GM12891 (cell line): ENCODE results near the gene HMG20B.

ENCODE experiments used
- PAX5 ChIP-seq: IDR thresholded peaks from 2 replicates; pipeline ENCODE4 v1.6.1; 2011; ENCODE audit warnings: low read length, moderate library complexity, mild to moderate bottlenecking; ENCODE audit not compliant: insufficient read depth, severe bottlenecking
- POLR2A ChIP-seq: IDR thresholded peaks from 2 replicates; pipeline ENCODE4 v1.6.1; 2011; ENCODE audit warnings: low read depth, low read length, control low read depth
- POLR2AphosphoS5 ChIP-seq: IDR thresholded peaks from 2 replicates; pipeline ENCODE4 v1.6.1; 2011; ENCODE audit warnings: low read depth, low read length, control low read depth
- POU2F2 ChIP-seq: IDR thresholded peaks from 2 replicates; pipeline ENCODE4 v1.6.1; 2011; ENCODE audit warnings: low read depth, mild to moderate bottlenecking, control low read depth, low read length, moderate library complexity
- SPI1 ChIP-seq: IDR thresholded peaks from 2 replicates; pipeline ENCODE4 v1.6.1; 2011; ENCODE audit warnings: low read depth, low read length, control low read depth
- TAF1 ChIP-seq: IDR thresholded peaks from 2 replicates; pipeline ENCODE4 v1.6.1; 2011; ENCODE audit warnings: low read depth, low read length, control low read depth

DNA sequence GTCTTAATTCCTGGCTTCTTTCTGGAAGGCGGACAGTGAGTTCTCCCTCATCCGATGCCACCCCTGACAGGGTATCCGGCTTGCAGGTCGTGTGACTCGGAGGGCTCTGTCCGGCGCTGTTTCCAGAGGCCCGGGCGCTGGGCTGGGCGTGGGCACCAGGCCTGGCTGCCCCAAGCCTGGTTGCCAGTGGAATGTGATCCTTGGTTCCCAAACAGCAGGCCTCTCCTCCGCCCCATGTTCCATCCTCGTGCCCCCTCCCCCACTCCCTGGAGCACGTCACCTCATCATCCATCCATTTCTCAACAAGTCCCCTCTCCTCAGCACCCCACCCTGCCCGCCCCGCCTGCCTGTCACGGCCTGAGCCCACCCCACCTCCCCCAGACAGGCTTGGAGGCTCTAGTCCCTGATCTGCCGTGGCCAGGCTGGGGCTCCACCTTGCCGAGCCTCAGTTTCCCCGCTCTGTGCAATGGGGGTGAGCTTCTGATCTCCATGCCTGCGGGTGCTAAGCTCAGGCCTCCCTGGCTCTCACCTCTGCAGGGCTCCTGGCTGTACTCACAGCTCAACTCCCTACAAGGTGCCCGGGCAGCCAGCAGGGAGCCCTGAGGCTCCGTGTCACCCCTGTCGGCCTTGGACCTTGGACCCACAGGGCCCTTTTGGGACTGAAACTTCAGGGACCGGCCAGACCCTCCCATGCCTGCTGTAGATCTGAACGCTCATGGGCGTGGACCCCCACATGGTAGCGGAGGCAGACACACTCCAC is 31.7 kb downstream of the HMG20B start:
- TF ChIP-seq TAF1 (no peak), POLR2A (no peak), POLR2AphosphoS5 (no peak), SPI1 (no peak), POU2F2 (no peak), PAX5 (no peak)
